ENCODE measurements around the gene SPRY4. TPM values are rescaled to one million over a fixed set of nuclear protein-coding genes. Genes with fewer than 3 reads are reported as not detected.

The SPRY4 gene
- total and polyA plus RNA-seq, 2 of the 13 experiments (the other 11 are each of a cell fraction or from before 2014, with no cell fraction given) = 8.9 to 17.8 TPM

- peak; percentile 56 for TF ChIP-seq TEF (CRISPR knock-in tag; IDR thresholded peaks at IDR 0.05)
- TF ChIP-seq SP1 (IDR thresholded peaks at IDR 0.05) = no peak
- TF ChIP-seq SP1 (CRISPR knock-in tag; IDR thresholded peaks at IDR 0.05) = no peak
- TF ChIP-seq SNAI1 (CRISPR knock-in tag; IDR thresholded peaks at IDR 0.05; ENCODE audit: borderline replicate concordance) = 0 out of 2 replicates have a peak, but pooled peaks have one; percentile 21
- TF ChIP-seq ZEB1 (IDR thresholded peaks at IDR 0.05; ENCODE audit: insufficient replicate concordance, low read depth) = no peak
- TF ChIP-seq ZNF550 (CRISPR knock-in tag; IDR thresholded peaks at IDR 0.05; ENCODE audit: borderline replicate concordance) = no peak
- peak; percentile 62; the same call in 1 of the 2 replicates for TF ChIP-seq ZFP90 (CRISPR knock-in tag; IDR thresholded peaks at IDR 0.05; ENCODE audit: borderline replicate concordance)
- peak; percentile 99 for TF ChIP-seq DRAP1 (CRISPR knock-in tag; IDR thresholded peaks at IDR 0.05)
- TF ChIP-seq SMC3 (IDR thresholded peaks at IDR 0.05; ENCODE audit: low read length) = peak; percentile 15; the same call in 1 of the 2 replicates
- no peak; the same call in 1 of the 2 replicates for TF ChIP-seq KLF12 (CRISPR knock-in tag; IDR thresholded peaks at IDR 0.05; ENCODE audit: borderline replicate concordance)
- TF ChIP-seq ZSCAN21 (CRISPR knock-in tag; IDR thresholded peaks at IDR 0.05; ENCODE audit: borderline replicate concordance) = peak; percentile 37; the same call in 1 of the 2 replicates
- peak; percentile 99 for TF ChIP-seq CEBPB (IDR thresholded peaks at IDR 0.05; ENCODE audit: borderline replicate concordance, low read depth, low read length)
- TF ChIP-seq PHF21A (CRISPR knock-in tag; IDR thresholded peaks at IDR 0.05) = peak; percentile 65; the same call in 1 of the 2 replicates
- peak; percentile 77 for TF ChIP-seq SMAD3 (CRISPR knock-in tag; IDR thresholded peaks at IDR 0.05)
- peak; percentile 24; the same call in 1 of the 2 replicates for TF ChIP-seq SOX13 (IDR thresholded peaks at IDR 0.05)
- TF ChIP-seq SOX13 (CRISPR knock-in tag; conservative IDR thresholded peaks at IDR 0.05 in 1 of 2, IDR thresholded peaks at IDR 0.05 in 1 of 2) = peak in 1 of 2 experiments; percentile 40; a peak in 1 of 4 replicates
- no peak for TF ChIP-seq MYC (CRISPR knock-in tag; IDR thresholded peaks at IDR 0.05; ENCODE audit: borderline replicate concordance)
- no peak for TF ChIP-seq ZNF253 (CRISPR knock-in tag; IDR thresholded peaks at IDR 0.05; ENCODE audit: borderline replicate concordance)
- no peak; the same call in 1 of the 2 replicates for TF ChIP-seq ZNF816 (CRISPR knock-in tag; IDR thresholded peaks at IDR 0.05; ENCODE audit: borderline replicate concordance)
- TF ChIP-seq DDIT3 (CRISPR knock-in tag; IDR thresholded peaks at IDR 0.05) = no peak
- no peak for TF ChIP-seq ATF5 (CRISPR knock-in tag; IDR thresholded peaks at IDR 0.05; ENCODE audit: low read depth)
- peak; percentile 65; the same call in 1 of the 2 replicates for TF ChIP-seq FOXO1 (CRISPR knock-in tag; IDR thresholded peaks at IDR 0.05)
- 0 out of 2 replicates have a peak, but pooled peaks have one; percentile 54 for TF ChIP-seq SSRP1 (CRISPR knock-in tag; IDR thresholded peaks at IDR 0.05)
These were observed at the start of gene SPRY4 (continued) for GRCh38 chr5:142324871-142325724.

Measured in HepG2 (cell line).